Measurements from ENCODE around the gene ANK2. TPM values are rescaled to one million over a fixed set of nuclear protein-coding genes. Genes with fewer than 3 reads are reported as not detected.

Gene ANK2
- polyA plus RNA-seq, 4 donors = 53.4 to 70.7 (median 59.7) TPM

DNA sequence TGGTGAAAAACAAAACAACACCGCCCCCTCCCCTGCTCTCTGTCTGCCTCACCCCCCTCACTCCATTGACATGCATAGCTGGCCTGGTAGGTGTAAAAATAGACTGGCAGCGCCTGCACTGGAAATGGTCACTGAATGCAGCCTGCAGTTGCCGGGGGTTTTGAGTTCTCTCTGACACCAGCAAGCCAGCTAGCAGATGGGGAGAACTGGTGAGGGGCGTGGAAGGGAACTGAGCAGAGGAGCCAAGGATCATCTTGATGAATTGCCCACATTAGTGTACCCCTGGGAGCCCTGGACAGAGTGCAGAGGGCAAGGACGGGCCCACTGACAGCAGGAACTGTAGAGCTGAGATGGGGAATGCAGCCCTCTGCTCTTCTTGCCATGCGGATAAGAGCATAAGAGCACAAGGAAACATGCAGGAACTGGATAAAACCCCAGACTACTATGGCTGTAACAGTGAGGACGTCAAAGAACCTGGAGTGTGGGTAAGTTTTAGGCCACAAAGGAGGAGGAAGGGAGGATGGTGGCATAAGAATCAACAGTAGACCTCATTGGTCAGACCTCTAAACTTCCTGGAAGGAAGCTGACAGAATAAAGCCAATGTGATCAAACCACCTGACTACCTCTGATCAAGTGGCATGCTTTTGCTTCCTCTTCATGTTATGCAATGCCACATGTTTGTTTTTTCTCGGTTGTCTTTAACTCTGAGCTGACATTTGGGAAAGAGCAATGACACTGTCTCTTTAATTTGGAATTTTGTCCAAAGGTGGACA lies 96.3 kb downstream of the ANK2 start:
- DNase-seq (ENCODE audit: low read depth in 4 of 4, low spot score in 3 of 4) = peak in 1 of 4 donors; percentile 43

DNA sequence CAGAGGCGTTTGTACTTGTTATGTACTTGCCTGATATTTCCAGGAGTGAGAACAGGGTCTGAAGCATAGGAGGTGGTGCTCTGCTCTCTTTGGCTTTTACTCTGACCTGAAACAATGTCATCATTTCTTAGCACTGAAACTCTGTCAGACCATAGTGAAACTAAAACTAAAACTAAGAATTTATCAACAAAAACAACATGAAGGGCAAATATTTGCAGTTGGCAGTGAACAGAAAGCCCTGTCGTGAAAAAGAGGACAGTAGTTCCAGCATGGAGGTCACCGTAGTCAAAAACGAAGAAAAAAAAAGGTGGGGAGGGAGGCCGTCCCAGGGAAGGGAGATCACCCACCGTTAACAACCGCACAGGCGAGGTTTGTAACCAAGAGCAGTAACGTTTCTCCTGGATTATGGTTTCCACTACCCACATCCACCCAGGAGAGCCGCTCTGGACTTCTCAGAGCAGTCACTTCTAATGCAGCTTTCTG lies 97.5 kb downstream of the ANK2 start:
- DNase-seq (ENCODE audit: low read depth in 4 of 4, low spot score in 3 of 4) = no peak

DNA sequence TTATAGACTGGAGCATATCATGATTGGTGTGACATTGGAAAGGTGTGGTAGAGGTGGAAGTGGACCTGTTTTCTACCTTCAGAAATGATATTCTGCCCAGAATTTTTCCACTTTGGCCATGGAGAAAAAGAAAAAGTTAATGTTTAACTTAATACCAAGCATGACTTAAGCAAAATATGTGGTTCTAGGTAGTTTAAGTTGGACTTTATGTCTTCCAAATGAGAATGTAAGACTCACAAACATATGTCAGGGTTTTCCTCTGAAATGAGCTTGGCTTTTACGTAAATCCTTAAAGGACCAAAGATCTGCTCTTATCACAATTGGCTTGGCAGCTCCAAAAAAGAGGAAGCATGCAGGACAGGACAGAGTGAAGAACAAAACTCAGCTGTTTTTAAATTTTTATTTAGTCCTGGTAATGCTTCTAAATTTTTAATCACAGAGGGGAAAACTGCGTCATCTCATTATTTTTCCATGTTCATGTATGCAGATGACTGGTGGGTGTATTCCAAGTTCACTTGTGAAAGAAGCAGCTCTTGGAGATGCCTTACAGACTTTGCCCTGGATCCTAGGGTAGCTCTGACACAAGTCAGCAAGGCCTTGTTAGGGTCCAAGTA lies 98.2 kb downstream of the ANK2 start:
- DNase-seq (ENCODE audit: low read depth in 4 of 4, low spot score in 3 of 4) = no peak

DNA sequence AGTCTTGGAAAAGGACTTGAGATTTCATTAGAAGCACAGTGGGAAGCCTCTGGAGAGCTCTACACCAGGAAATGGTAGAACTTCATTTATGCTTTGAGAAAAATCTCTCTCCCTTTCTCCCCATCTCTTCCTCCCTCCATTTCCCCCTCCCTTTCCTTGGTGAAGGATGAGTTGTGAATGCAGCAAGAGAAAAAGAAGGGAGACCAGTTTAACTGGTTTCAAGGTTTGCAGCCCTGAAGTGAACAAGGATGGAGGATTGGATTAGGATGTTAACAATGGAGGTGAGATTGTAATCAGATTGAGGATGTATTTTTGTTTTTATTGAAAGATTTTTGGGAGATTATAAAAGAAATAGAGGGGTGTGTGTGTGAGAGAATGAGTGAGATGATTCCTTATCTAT lies 99.5 kb downstream of the ANK2 start:
- DNase-seq (ENCODE audit: low read depth in 4 of 4, low spot score in 3 of 4) = no peak

DNA sequence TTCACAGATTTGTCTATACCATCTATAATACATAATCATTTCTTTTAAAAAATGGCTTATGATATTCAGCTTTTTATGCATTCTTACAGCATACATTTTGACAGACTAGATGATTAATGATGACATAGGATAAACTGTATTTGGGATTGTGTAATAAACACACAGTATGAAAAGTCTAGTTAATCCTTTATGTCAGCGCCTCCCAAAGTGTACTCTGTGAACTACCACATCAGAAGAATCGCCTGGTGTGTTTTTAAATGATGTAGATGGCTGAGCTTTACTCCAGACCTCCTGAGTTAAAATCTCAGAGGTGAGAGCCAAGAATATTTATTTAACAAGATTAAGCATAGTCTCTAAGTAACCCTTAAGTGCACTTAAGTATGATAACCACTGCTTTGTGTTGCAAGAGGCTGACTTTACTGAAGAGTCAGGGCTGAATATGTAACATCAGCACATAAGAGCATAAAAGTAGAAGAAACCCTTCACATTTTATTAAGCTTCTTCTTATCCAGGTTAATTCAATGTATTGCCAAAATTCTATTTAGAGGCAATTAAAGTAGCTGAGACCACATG lies 104.2 kb downstream of the ANK2 start:
- DNase-seq (ENCODE audit: low read depth in 4 of 4, low spot score in 3 of 4) = no peak

- DNase-seq (ENCODE audit: low read depth in 4 of 4, low spot score in 3 of 4) = no peak
Observed at GRCh38 chr4:113154281-113154680, 104.8 kb downstream of the ANK2 start.

- no peak for DNase-seq (ENCODE audit: low read depth in 4 of 4, low spot score in 3 of 4)
Observed at GRCh38 chr4:113157086-113157857, 107.8 kb downstream of the ANK2 start.

GRCh38 chr4:113159942-113160545 lies 110.6 kb downstream of the ANK2 start:
- DNase-seq (ENCODE audit: low read depth in 4 of 4, low spot score in 3 of 4) = no peak

DNA sequence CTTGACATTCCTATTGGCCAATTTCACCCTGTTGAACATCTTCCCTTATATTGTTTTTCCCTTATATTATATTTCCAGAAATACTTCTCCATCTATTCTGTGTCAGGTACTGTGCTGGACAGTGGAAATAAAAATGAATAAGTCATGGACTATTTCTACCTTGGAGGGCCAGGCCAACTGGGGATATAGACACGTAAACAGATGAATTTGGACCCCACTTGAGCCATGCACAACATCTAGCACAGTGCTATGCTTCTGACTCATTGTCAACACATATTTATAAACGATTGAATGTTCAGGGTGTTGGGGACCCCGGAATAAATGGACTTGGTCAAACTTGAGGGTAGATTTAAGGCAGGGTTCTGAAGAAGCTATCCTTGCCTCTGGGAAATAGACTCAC lies 111.1 kb downstream of the ANK2 start:
- DNase-seq (ENCODE audit: low read depth in 4 of 4, low spot score in 3 of 4) = no peak

- no peak for DNase-seq (ENCODE audit: low read depth in 4 of 4, low spot score in 3 of 4)
Observed at GRCh38 chr4:113162089-113162488, 112.6 kb downstream of the ANK2 start.

DNA sequence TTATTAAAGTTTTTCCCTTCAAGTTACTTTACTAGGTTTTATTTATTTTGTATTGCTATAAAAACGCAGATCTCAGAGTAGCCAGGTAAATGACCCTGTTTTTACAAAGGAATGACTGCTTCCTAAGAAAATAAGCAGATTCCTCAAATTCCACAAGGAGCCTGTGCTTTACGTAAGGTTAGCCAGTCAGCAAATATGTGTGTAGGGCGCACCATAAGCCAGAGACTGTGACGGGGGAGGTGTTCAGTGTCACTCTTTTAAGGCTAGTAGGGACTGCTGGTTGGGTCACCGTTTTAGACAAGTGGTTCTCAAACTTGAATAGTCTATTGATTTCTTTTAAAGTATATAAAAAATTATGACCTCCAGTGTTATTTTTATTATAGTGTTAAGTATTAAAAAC lies 119.9 kb downstream of the ANK2 start:
- no peak for DNase-seq (ENCODE audit: low read depth in 4 of 4, low spot score in 3 of 4)

DNA sequence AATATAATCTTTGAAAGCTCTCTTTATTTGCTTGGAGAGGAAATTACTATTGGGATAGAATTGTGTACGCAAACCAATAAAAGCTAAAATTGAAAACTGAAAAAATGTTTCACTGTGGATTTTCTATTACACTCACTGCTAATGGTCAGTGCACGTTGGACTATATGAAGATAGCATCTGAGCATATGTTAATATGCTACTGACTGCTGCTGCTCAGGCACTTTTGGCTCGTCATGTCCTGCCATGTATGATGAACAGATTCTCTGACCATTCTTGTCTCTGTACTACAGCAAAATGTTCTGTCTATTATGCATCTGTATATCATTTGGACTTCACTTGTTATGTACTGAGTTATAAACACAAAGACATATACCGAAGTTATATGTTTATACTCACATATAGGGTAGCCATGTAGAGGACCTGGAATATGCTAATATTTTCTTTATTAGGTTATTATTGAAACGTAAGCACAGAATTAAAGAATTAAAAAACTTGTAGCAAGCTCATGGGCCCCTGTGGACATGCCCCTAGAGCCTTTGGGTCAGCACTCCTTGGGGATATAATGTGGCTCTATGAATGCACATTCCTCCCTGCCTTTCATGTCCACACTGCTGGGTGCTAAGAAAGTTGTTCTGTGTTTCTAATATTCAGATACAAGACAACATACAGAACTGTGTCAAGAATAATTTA lies 120.8 kb downstream of the ANK2 start:
- DNase-seq (ENCODE audit: low read depth in 4 of 4, low spot score in 3 of 4) = no peak

DNA sequence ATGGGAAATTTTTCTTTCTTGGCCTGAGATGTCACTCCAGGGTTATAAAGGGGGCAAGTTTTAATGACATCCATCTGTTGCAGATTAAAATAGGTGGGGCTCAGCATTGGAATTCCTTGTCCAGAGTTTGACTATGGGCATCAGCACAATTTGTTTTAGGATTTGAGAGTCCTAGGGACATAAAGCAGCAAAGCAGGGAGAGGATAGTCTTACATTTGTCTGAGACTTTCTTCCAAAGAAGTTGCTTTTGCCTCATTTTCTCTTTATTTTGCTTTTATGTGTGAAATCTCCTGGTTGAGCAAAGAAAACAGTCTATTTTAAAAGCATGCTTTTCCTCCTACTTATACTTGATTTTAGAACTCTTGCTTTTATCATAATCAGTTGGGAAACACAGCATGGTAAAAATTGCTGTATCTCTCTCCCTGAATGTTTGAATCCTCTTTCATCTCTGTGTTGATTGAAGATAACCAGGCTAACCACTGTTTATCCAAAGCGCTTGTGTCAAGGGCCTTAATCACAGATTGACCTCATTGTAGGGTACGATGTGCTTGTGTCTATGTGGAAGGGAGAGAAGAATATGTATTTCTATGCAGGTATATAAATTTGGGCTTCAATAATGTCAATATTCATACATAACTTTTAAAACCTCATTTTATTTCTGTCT lies 121.5 kb downstream of the ANK2 start:
- no peak for DNase-seq (ENCODE audit: low read depth in 4 of 4, low spot score in 3 of 4)

- DNase-seq (ENCODE audit: low read depth in 4 of 4, low spot score in 3 of 4) = no peak
Observed at GRCh38 chr4:113173126-113173792, 123.8 kb downstream of the ANK2 start.

DNA sequence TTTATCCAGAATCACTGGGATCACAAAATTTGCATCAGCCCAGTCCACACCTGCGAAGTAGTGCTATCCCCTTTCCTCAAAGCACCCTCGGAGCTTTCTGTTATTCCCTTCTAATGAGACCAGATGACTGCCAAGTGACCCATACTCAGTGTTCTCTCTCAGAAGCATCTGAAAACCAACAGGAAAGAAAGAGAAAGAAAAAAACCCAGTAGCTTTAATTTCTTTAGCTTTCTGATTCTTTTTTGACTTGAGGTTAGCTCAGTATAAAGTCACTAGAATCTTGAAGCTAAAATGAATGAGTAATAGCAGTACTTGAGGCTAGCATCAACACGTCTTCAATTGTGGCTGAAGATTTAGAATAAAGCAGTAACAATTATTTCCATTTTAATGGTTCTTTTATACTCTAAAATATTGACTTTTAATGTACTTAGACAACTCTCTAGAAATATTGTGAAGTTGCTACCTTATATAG lies 124.4 kb downstream of the ANK2 start:
- no peak for DNase-seq (ENCODE audit: low read depth in 4 of 4, low spot score in 3 of 4)

DNA sequence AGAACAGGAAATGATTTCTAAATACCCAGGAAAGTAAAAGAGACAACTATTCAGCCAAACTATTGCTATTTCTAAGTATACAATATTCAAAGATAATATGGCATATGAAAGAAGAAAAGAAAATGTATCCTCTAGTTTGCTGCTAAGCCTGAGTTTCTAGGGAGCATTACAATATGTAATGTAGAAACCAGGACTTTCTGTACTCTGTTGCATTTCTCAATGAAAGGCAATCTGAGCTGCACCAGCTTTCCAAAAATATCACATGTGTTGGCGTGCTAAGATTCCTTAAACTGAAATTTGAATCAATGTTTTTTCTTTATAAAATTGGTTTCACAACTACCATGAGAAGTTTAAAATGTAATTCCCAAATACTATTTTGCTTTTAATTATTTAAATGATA lies 129.6 kb downstream of the ANK2 start:
- no peak for DNase-seq (ENCODE audit: low read depth in 4 of 4, low spot score in 3 of 4)

- DNase-seq (ENCODE audit: low read depth in 4 of 4, low spot score in 3 of 4) = no peak
Observed at GRCh38 chr4:113179996-113180395, 130.5 kb downstream of the ANK2 start.

- DNase-seq (ENCODE audit: low read depth in 4 of 4, low spot score in 3 of 4) = no peak
Observed at GRCh38 chr4:113181289-113182007, 132.0 kb downstream of the ANK2 start.
